Tibial nerve (tissue), 4 donors: ENCODE results near the gene MRE11. TPM values are rescaled to one million over a fixed set of nuclear protein-coding genes. Genes with fewer than 3 reads are reported as not detected.

Experiments
- DNase-seq, 2 donors: peaks; one replicate each; pipeline ENCODE4 v3.0.0-alpha.2; 2019; ENCODE audit warnings: low spot score in 2 of 2
- H3K27ac ChIP-seq, 4 donors: fragments of 200-600 bp; sonication (generic) in 3 of 4; one replicate each; pipeline ENCODE4 v1.5.1; 2017 to 2019; ENCODE audit warnings: mild to moderate bottlenecking in 1 of 4
- H3K27me3 ChIP-seq, 2 donors: fragments of 200-600 bp; sonication (generic) in 1 of 2; one replicate each; pipeline versions ENCODE4 v1.5.1 to v1.6.0; 2017 to 2019
- H3K36me3 ChIP-seq, 3 donors: fragments of 200-600 bp; sonication (generic); one replicate each; pipeline ENCODE4 v1.5.1; 2018 to 2019
- H3K4me1 ChIP-seq, 4 donors: fragments of 200-600 bp; sonication (generic) in 3 of 4; one replicate each; pipeline ENCODE4 v1.5.1; 2017 to 2019
- H3K4me3 ChIP-seq, 4 donors: fragments of 200-600 bp; sonication (generic) in 3 of 4; one replicate each; pipeline ENCODE4 v1.5.1; 2017 to 2019; ENCODE audit warnings: mild to moderate bottlenecking in 1 of 4, moderate library complexity in 1 of 4
- H3K9me3 ChIP-seq, 4 donors: fragments of 200-600 bp; sonication (generic) in 3 of 4; one replicate each; pipeline ENCODE4 v1.5.1; 2017 to 2019
- EP300 ChIP-seq, 2 donors: sonication (generic); formaldehyde crosslinking; IDR thresholded peaks; one replicate each; pipeline ENCODE4 v1.6.1; 2017; ENCODE audit warnings: antibody characterized with exemption in 2 of 2, mild to moderate bottlenecking in 1 of 2
- POLR2A ChIP-seq, 2 donors: fragments of 450-650 bp; IDR thresholded peaks; one replicate each; pipeline ENCODE4 v1.6.1; 2017; ENCODE audit warnings: antibody characterized with exemption in 2 of 2, mild to moderate bottlenecking in 2 of 2, moderate library complexity in 2 of 2
- WGBS, 2 donors: methylation state at CpG; one replicate each; pipeline ENCODE4 v1.1.5; 2018; 5-methylcytosine and 5-hydroxymethylcytosine counted together
- total RNA-seq, 4 donors: library from RNA; depleted of rRNA; stranded (reverse); fragments of >200 nt; gene quantifications; one replicate each; pipeline ENCODE4 v1.1.0, GENCODE V29; 2016
- TF ChIP-seq, protein P1 (sequence below), 5 experiments: fragments of 200-600 bp in 3 of 5; fragments of 450-650 bp in 2 of 5; sonication (generic) in 3 of 5; IDR thresholded peaks; one replicate each; pipeline ENCODE4 v1.5.1; 2016 to 2019; ENCODE audit warnings: antibody characterized with exemption in 5 of 5, mild to moderate bottlenecking in 3 of 5, moderate library complexity in 2 of 5

Gene MRE11
- total RNA-seq, 4 donors from 2014 or later = 14.0 to 28.4 (median 17.4) TPM

DNA sequence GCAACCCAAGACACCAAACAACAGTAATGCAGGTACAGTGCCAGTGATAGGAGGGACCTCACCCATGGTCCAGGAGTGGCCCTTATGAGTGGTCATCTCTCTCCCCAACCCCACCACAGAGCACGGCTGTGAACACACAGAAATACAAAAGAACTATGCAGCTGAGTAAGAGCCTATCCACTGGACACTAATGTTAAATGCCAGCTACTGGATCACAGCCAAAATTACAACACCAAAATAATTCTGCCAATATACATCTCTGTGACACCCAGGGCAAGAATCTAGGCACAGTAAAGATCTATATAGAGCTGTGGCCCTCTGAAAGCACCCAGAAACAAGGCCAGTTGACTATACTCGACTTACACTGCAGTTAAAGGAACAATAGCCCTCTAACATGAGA is 69.6 kb downstream of the MRE11 start:
- TF ChIP-seq EP300 (IDR thresholded peaks at IDR 0.05) (no peak), POLR2A (IDR thresholded peaks at IDR 0.05) (no peak)
- TF ChIP-seq, protein P1, sequence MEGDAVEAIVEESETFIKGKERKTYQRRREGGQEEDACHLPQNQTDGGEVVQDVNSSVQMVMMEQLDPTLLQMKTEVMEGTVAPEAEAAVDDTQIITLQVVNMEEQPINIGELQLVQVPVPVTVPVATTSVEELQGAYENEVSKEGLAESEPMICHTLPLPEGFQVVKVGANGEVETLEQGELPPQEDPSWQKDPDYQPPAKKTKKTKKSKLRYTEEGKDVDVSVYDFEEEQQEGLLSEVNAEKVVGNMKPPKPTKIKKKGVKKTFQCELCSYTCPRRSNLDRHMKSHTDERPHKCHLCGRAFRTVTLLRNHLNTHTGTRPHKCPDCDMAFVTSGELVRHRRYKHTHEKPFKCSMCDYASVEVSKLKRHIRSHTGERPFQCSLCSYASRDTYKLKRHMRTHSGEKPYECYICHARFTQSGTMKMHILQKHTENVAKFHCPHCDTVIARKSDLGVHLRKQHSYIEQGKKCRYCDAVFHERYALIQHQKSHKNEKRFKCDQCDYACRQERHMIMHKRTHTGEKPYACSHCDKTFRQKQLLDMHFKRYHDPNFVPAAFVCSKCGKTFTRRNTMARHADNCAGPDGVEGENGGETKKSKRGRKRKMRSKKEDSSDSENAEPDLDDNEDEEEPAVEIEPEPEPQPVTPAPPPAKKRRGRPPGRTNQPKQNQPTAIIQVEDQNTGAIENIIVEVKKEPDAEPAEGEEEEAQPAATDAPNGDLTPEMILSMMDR (IDR thresholded peaks at IDR 0.05) = no peak
- H3K4me1 ChIP-seq = no peaks in the 10 kb centered on the region
- no peak for DNase-seq
- H3K4me3 ChIP-seq = no peak overlapping the region
- no peaks in the 10 kb centered on the region for H3K27me3 ChIP-seq
- H3K36me3 ChIP-seq = peaks cover 0 to 75% (median 0%) of the 10 kb centered on the region in 3 donors
- WGBS, 2 donors = 47 to 63% methylated on average over 2 of the region's 2 CpGs
- peaks cover 0 to 20% (median 2%) of the 10 kb centered on the region in 4 donors for H3K9me3 ChIP-seq
- H3K27ac ChIP-seq = no peak overlapping the region

DNA sequence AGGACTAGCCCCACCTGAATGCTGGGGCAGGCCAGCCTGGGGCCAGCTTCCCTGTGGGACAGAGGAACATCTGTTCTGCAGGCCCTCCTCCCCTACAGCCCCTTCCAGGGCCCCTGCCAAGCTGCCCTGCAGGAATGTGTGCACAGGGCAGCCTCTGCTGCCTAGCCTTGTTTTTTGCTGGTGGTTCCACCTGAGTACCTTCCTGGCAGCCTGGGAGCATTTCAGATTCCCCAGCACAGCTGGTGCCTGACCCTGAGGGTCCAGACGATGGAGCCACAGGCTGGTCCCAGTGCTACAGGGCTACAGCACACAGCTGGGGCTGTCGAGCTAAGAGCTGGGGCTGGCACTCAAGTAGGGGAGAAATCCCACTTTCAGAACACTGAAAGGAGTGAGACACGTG is 70.1 kb downstream of the MRE11 start:
- H3K36me3 ChIP-seq = peaks cover 0 to 70% (median 0%) of the 10 kb centered on the region in 3 donors
- H3K27ac ChIP-seq = no peak overlapping the region
- H3K4me1 ChIP-seq = no peaks in the 10 kb centered on the region
- peaks cover 0 to 16% (median 2%) of the 10 kb centered on the region in 4 donors for H3K9me3 ChIP-seq
- 80 to 94% methylated on average over 2 to 3 of the region's 3 CpGs for WGBS, 2 donors
- TF ChIP-seq, protein P1 (IDR thresholded peaks at IDR 0.05) = no peak
- TF ChIP-seq EP300 (IDR thresholded peaks at IDR 0.05) = no peak
- TF ChIP-seq POLR2A (IDR thresholded peaks at IDR 0.05) = no peak
- no peak for DNase-seq
- no peaks in the 10 kb centered on the region for H3K27me3 ChIP-seq
- H3K4me3 ChIP-seq = no peak overlapping the region

DNA sequence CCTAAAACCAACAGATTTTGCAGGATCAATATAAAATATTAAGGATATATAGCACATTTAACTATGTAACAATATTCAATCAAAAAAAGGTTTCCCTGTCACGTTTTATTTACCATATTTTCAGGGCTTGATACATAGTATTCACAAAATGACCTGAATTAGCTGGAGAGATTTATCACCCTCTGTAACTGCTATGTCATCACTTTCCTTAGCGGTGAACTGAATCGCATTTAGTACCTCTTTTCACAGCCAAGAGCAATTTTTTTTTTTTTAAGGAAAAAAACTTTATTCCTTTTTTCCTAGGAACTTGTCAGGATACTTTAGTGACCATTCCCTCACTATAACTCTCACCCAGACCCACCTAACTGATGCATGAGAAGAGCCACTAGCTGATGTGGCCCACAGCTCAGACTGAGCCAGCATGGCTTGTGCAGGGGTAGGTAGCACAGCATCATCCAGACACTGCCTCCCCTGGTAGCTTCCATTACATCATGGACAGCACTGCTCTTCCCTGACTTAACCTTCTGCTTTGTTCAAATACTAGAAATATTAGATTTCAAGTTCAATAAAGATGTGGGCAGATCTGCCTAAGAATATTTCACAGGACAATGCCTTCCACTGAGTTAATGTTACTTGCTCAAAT is 75.4 kb downstream of the MRE11 start:
- DNase-seq = no peak
- Histone ChIP-seq H3K36me3 (peaks cover 0 to 32% (median 0%) of the 10 kb centered on the region in 3 donors), H3K4me1 (no peaks in the 10 kb centered on the region), H3K4me3 (no peak overlapping the region), H3K27ac (no peak overlapping the region), H3K9me3 (no peaks in the 10 kb centered on the region), H3K27me3 (no peaks in the 10 kb centered on the region)
- TF ChIP-seq EP300 (IDR thresholded peaks at IDR 0.05) (no peak), POLR2A (IDR thresholded peaks at IDR 0.05) (no peak)
- TF ChIP-seq, protein P1 (IDR thresholded peaks at IDR 0.05) = no peak
- WGBS, 2 donors = 67 to 74% methylated on average over 3 of the region's 3 CpGs

DNA sequence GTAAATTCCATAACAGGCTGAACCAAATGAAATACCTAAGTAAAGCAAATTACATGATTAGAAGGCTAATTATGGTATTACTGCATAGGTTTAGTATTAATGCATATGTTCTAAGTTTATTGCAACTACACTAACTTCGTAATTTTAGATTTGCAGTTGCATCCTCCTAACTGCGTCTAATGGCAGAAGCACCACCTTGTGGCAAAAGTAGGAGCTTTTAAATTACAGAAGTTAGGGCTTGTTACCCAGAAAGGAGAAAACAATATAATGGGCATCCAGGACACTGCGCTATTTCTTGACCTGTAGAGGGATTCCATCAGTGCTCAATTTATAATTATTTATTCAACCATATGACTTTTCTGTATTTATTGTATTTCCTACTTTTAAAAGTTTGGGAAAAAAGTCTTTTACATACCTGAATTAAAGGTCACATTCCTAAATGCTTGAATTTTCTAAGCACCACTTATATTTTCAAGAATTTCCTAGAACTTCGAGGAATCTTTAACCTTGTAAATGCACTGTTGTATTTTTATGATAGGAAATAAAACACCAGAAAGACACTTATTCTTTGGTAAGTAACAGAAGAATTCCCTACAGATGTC is 76.2 kb downstream of the MRE11 start:
- Histone ChIP-seq H3K9me3 (no peaks in the 10 kb centered on the region), H3K36me3 (peaks cover 0 to 24% (median 0%) of the 10 kb centered on the region in 3 donors), H3K27me3 (no peaks in the 10 kb centered on the region), H3K27ac (no peak overlapping the region), H3K4me1 (no peaks in the 10 kb centered on the region), H3K4me3 (no peak overlapping the region)
- TF ChIP-seq, protein P1 (IDR thresholded peaks at IDR 0.05) = peak; percentile 23 to 60 (median 37)
- no peak for TF ChIP-seq POLR2A (IDR thresholded peaks at IDR 0.05)
- DNase-seq = peak in 1 of 2 donors; percentile 31
- WGBS, 2 donors = 32 to 37% methylated on average over 4 of the region's 4 CpGs
